Measurements from ENCODE around the gene ATL2. TPM values are rescaled to one million over a fixed set of nuclear protein-coding genes. Genes with fewer than 3 reads are reported as not detected.

Gene ATL2
- total RNA-seq, 1 donor from 2014 or later, result 77.5 TPM

- no peak overlapping the region for H3K4me3 ChIP-seq (ENCODE audit: low read depth, low read length)
- TF ChIP-seq, protein P1, sequence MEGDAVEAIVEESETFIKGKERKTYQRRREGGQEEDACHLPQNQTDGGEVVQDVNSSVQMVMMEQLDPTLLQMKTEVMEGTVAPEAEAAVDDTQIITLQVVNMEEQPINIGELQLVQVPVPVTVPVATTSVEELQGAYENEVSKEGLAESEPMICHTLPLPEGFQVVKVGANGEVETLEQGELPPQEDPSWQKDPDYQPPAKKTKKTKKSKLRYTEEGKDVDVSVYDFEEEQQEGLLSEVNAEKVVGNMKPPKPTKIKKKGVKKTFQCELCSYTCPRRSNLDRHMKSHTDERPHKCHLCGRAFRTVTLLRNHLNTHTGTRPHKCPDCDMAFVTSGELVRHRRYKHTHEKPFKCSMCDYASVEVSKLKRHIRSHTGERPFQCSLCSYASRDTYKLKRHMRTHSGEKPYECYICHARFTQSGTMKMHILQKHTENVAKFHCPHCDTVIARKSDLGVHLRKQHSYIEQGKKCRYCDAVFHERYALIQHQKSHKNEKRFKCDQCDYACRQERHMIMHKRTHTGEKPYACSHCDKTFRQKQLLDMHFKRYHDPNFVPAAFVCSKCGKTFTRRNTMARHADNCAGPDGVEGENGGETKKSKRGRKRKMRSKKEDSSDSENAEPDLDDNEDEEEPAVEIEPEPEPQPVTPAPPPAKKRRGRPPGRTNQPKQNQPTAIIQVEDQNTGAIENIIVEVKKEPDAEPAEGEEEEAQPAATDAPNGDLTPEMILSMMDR (conservative IDR thresholded peaks at IDR 0.05; ENCODE audit: low read depth, low read length), result no peak
- no peak for DNase-seq (ENCODE audit: low read depth)
Observed at GRCh38 chr2:38308821-38309220, 68.3 kb downstream of the ATL2 start.

GRCh38 chr2:38301969-38302702, 74.9 kb downstream of the ATL2 start:
- TF ChIP-seq, protein P1 (conservative IDR thresholded peaks at IDR 0.05; ENCODE audit: low read depth, low read length), result no peak
- no peak for DNase-seq (ENCODE audit: low read depth)
- H3K4me3 ChIP-seq (ENCODE audit: low read depth, low read length), result no peak overlapping the region

DNA sequence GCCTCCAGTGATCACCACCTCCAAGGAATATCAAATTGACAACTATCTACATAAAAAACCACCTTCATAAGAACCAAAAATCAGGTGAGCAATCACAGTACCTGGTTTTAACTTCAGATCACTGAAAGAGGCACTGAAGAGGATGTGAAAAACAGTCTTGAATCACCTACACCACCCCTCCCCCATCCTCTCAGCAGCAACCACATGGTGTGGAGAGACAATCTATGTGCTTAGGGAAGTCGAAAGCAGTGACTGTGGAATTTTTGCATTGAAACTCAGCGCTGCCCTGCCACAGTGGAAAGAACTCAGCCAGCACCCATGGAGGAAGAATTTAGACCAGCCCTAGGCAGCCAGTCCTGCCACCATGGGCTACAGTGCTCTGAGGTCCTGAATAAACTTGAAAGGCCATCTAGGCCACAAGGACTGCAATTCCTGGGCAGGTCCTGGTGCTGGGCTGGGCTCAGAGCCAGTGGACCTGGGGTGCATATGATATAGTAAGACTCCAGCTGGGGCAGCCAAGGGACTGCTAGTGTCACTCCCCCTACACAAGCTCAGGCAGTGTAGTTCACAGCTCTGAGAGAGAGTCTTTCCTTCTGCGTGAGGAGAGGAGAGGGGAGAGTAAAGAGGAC, 75.6 kb downstream of the ATL2 start:
- TF ChIP-seq, protein P1 (conservative IDR thresholded peaks at IDR 0.05; ENCODE audit: low read depth, low read length), result no peak
- DNase-seq (ENCODE audit: low read depth), result no peak
- H3K4me3 ChIP-seq (ENCODE audit: low read depth, low read length), result no peak overlapping the region

DNA sequence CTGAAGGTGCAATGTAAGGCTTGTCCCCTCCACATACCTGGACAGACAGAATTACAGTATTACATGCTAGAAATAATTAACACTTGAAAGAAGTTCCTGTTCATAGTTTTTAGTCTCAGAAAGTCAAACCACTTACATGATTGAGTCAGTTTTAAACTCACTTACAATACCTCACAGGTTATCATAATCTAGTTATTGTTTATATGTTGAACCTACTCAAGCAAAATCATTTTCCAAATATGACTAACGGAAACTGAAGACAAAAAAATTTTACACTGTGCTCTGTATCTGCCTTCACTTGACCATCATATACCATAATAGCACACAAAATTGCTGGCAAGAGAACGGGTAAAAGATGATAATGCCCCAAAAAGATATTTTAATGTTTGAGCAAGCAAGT, 78.5 kb downstream of the ATL2 start:
- H3K4me3 ChIP-seq (ENCODE audit: low read depth, low read length), result no peak overlapping the region
- TF ChIP-seq, protein P1 (conservative IDR thresholded peaks at IDR 0.05; ENCODE audit: low read depth, low read length), result no peak
- DNase-seq (ENCODE audit: low read depth), result no peak

DNA sequence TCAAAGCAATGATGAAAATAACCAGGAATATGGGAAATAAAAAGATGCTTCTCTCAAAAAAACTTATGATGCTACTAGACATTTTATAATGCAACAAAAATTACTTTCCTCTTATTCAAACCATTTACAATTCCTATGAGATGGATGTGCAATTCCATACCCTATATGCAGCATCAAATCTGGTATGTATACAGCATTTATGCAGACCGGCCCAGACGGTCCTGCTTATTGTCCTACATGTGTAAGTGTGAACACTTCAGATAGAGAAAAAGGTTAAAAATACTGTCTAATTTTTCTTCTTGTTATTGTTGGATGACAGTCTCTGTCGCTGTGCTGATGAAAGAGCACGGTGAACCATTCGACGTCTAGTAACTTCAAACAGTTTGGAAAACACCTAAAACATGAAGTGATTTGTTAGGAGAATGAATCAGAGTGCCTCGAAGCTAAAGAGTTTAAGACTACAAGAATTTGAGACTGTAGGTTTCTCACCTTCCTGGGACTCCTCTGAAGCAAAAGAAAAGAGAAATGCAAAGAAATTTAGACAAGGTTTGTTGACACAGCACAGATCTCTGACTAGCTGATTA, 80.8 kb downstream of the ATL2 start:
- TF ChIP-seq, protein P1 (conservative IDR thresholded peaks at IDR 0.05; ENCODE audit: low read depth, low read length), result no peak
- no peak overlapping the region for H3K4me3 ChIP-seq (ENCODE audit: low read depth, low read length)
- DNase-seq (ENCODE audit: low read depth), result no peak

DNA sequence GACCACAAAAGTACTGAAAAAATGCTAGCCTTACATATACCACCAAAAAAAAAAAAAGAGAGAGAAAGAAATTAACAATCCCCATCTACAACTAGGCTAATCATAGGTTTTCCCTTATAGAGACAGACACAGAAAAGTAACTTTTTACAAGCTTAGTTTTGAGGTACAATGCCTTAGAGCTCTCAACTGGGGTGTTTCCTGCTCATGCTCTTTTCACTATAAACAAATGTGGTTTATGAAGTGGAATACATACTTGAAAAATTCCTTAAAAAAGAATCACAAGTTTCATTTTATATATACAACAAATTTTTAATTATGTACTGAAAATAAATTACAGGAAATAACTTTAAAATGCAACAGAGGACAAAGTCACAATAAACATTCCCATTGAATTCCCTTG, 82.5 kb downstream of the ATL2 start:
- TF ChIP-seq, protein P1 (conservative IDR thresholded peaks at IDR 0.05; ENCODE audit: low read depth, low read length), result no peak
- H3K4me3 ChIP-seq (ENCODE audit: low read depth, low read length), result no peak overlapping the region

More for the DNA sequence above, 82.5 kb downstream of the ATL2 start:
- no peak for DNase-seq (ENCODE audit: low read depth)

Measured in epithelial cell of proximal tubule (primary cell).